ENCODE results near the gene TTC28.

TTC28 gene

GRCh38 chr22:27962268-27963044 lies 717.2 kb downstream of the TTC28 start:
- Histone ChIP-seq H3K36me3 (ENCODE audit: control insufficient read depth in 2 of 2, insufficient read depth in 1 of 2, low read length in 2 of 2) (no peaks in the 10 kb centered on the region), H3K9me3 (ENCODE audit: control insufficient read depth, insufficient read depth, low read depth, low read length) (no peaks in the 10 kb centered on the region), H3K4me3 (ENCODE audit: low read depth, low read length) (no peak overlapping the region), H3K27ac (ENCODE audit: extremely low read depth, low read depth, low read length) (peak overlapping the region; percentile 44), H3K4me1 (ENCODE audit: control insufficient read depth, insufficient read depth, low read length) (peaks cover 23% of the 10 kb centered on the region)
- POLR2A ChIA-PET: no interaction called here
- CTCF ChIA-PET: interaction anchor here (2.1 kb wide), 1 partner anchor 76 kb away, joined by 6 read pairs; no protein-coding TSS in a partner anchor
- TF ChIP-seq BCL11B (tag by site-specific recombination; IDR thresholded peaks at IDR 0.05; ENCODE audit: low read depth) (peak; percentile 79; the same call in 1 of the 2 replicates), ZFP69B (tag by site-specific recombination; IDR thresholded peaks at IDR 0.05) (peak; percentile 91), ZNF704 (tag by site-specific recombination; IDR thresholded peaks at IDR 0.05) (no peak), ZNF785 (tag by site-specific recombination; IDR thresholded peaks at IDR 0.05) (no peak), REPIN1 (tag by site-specific recombination; IDR thresholded peaks at IDR 0.05; ENCODE audit: low read depth) (no peak), SCRT2 (tag by site-specific recombination; IDR thresholded peaks at IDR 0.05) (peak; percentile 92), ZNF580 (tag by site-specific recombination; IDR thresholded peaks at IDR 0.05) (0 out of 2 replicates have a peak, but pooled peaks have one; percentile 68), PRDM10 (tag by site-specific recombination; IDR thresholded peaks at IDR 0.05) (peak; percentile 55), ZNF692 (tag by site-specific recombination; IDR thresholded peaks at IDR 0.05) (peak; percentile 93), KLF9 (tag by site-specific recombination; IDR thresholded peaks at IDR 0.05; ENCODE audit: low read depth) (no peak), BCL11A (tag by site-specific recombination; IDR thresholded peaks at IDR 0.05; ENCODE audit: low read depth) (0 out of 2 replicates have a peak, but pooled peaks have one; percentile 14), AEBP2 (tag by site-specific recombination; IDR thresholded peaks at IDR 0.05; ENCODE audit: borderline replicate concordance) (no peak), ZBTB17 (tag by site-specific recombination; IDR thresholded peaks at IDR 0.05) (peak; percentile 35), ZNF148 (tag by site-specific recombination; IDR thresholded peaks at IDR 0.05; ENCODE audit: borderline replicate concordance) (no peak), ZNF362 (tag by site-specific recombination; IDR thresholded peaks at IDR 0.05) (0 out of 2 replicates have a peak, but pooled peaks have one; percentile 43), ZNF394 (tag by site-specific recombination; IDR thresholded peaks at IDR 0.05; ENCODE audit: borderline replicate concordance) (no peak), ZBTB21 (tag by site-specific recombination; IDR thresholded peaks at IDR 0.05) (no peak), ZNF449 (tag by site-specific recombination; IDR thresholded peaks at IDR 0.05) (no peak), ZNF664 (tag by site-specific recombination; IDR thresholded peaks at IDR 0.05) (no peak), ZNF76 (tag by site-specific recombination; IDR thresholded peaks at IDR 0.05; ENCODE audit: borderline replicate concordance, low read depth) (no peak), ZNF248 (tag by site-specific recombination; IDR thresholded peaks at IDR 0.05) (no peak), ZNF302 (tag by site-specific recombination; IDR thresholded peaks at IDR 0.05; ENCODE audit: low read depth) (no peak), ZNF19 (tag by site-specific recombination; IDR thresholded peaks at IDR 0.05; ENCODE audit: low read depth) (no peak)

Measured in HEK293 (cell line).